Forelimb muscle (tissue), 1 donor: Measurements from ENCODE around the gene OR2G2. TPM values are rescaled to one million over a fixed set of nuclear protein-coding genes. Genes with fewer than 3 reads are reported as not detected.

Source experiments
- polyA plus RNA-seq: library from polyadenylated mRNA; unstranded; fragments of 120-200 nt; gene quantifications from one replicate; pipeline ENCODE4 v1.2.1, GENCODE V29; 2013; ENCODE audit not compliant: insufficient read length

The OR2G2 gene
- polyA plus RNA-seq, 1 donor, result not detected

Other genes starting within 250 kb of the OR2G2 start
- 0.66 TPM for gene NLRP3, start 172.2 kb upstream of the OR2G2 start, polyA plus RNA-seq
- gene OR2B11, start 130.3 kb upstream of the OR2G2 start, polyA plus RNA-seq, result 0.06 TPM
- not detected for gene OR2C3, start 51.9 kb upstream of the OR2G2 start, polyA plus RNA-seq
- 0.11 TPM for gene GCSAML, start 39.2 kb upstream of the OR2G2 start, polyA plus RNA-seq
- gene OR2G3, start 17.2 kb downstream of the OR2G2 start, polyA plus RNA-seq, result not detected
- not detected for gene OR13G1, start 91.4 kb downstream of the OR2G2 start, polyA plus RNA-seq
- not detected for gene OR6F1, start 128.3 kb downstream of the OR2G2 start, polyA plus RNA-seq
- not detected for gene OR14K1, start 150.3 kb downstream of the OR2G2 start, polyA plus RNA-seq
- not detected for gene OR14A2, start 159.8 kb downstream of the OR2G2 start, polyA plus RNA-seq
- not detected for gene OR1C1, start 172.2 kb downstream of the OR2G2 start, polyA plus RNA-seq
- not detected for gene OR14A16, start 235.8 kb downstream of the OR2G2 start, polyA plus RNA-seq